Liver (tissue), 9 donors: ENCODE results near the gene IFT20. TPM values are rescaled to one million over a fixed set of nuclear protein-coding genes. Genes with fewer than 3 reads are reported as not detected.

Experiments used
- DNase-seq: peaks from one replicate; pipeline ENCODE4 v3.0.0-alpha.2; 2017; ENCODE audit warnings: low spot score
- H3K27ac ChIP-seq, 2 donors: one replicate each; pipeline ENCODE4 v1.7.0; 2013; ENCODE audit warnings: inconsistent platforms in 2 of 2, low read length in 2 of 2, control low read depth in 1 of 2, low read depth in 1 of 2, mild to moderate bottlenecking in 1 of 2
- H3K27me3 ChIP-seq, 4 donors: one replicate each; pipeline versions ENCODE4 v1.6.1 to v1.7.0; 2013; ENCODE audit warnings: low read length in 3 of 4, inconsistent platforms in 1 of 4, mild to moderate bottlenecking in 1 of 4, moderate library complexity in 1 of 4; ENCODE audit not compliant: control insufficient read depth in 4 of 4, insufficient read depth in 4 of 4
- H3K36me3 ChIP-seq, 4 donors: one replicate each; pipeline versions ENCODE4 v1.6.1 to v1.7.0; 2013; ENCODE audit warnings: low read length in 3 of 4, mild to moderate bottlenecking in 3 of 4, low read depth in 1 of 4, moderate library complexity in 1 of 4; ENCODE audit not compliant: control insufficient read depth in 4 of 4, insufficient read depth in 3 of 4
- H3K4me1 ChIP-seq, 4 donors: one replicate each; pipeline versions ENCODE4 v1.6.1 to v1.7.0; 2013; ENCODE audit warnings: low read length in 3 of 4, mild to moderate bottlenecking in 3 of 4, moderate library complexity in 1 of 4; ENCODE audit not compliant: control insufficient read depth in 4 of 4, insufficient read depth in 4 of 4
- H3K4me3 ChIP-seq, 3 donors: one replicate each; pipeline versions ENCODE4 v1.6.1 to v1.7.0; 2013; ENCODE audit warnings: low read length in 3 of 3, control low read depth in 1 of 3, low read depth in 1 of 3, mild to moderate bottlenecking in 1 of 3
- H3K9ac ChIP-seq, 2 donors: one replicate each; pipeline ENCODE4 v1.7.0; 2013; ENCODE audit warnings: low read length in 2 of 2, mild to moderate bottlenecking in 2 of 2, moderate library complexity in 2 of 2, control low read depth in 1 of 2, low read depth in 1 of 2
- H3K9me3 ChIP-seq, 4 donors: one replicate each; pipeline versions ENCODE4 v1.6.1 to v1.7.0; 2013; ENCODE audit warnings: low read length in 3 of 4; ENCODE audit not compliant: control insufficient read depth in 4 of 4
- FOXA1 ChIP-seq: IDR thresholded peaks from 2 replicates; pipeline ENCODE4 v1.6.1; 2016; ENCODE audit warnings: antibody characterized with exemption
- FOXA2 ChIP-seq: IDR thresholded peaks from 2 replicates; pipeline ENCODE4 v1.6.1; 2016; ENCODE audit warnings: antibody characterized with exemption
- HNF4A ChIP-seq, 2 donors: conservative IDR thresholded peaks; 2 replicates each; pipeline ENCODE4 v1.6.1; 2016; ENCODE audit warnings: antibody characterized with exemption in 2 of 2, mild to moderate bottlenecking in 2 of 2
- HNF4G ChIP-seq: IDR thresholded peaks from 2 replicates; pipeline ENCODE4 v1.6.1; 2016; ENCODE audit warnings: antibody characterized with exemption
- JUND ChIP-seq, 2 donors: IDR thresholded peaks; 2 replicates each; pipeline ENCODE4 v1.6.1; 2016; ENCODE audit warnings: antibody characterized with exemption in 2 of 2
- RAD21 ChIP-seq, 2 donors: IDR thresholded peaks; 2 replicates each; pipeline ENCODE4 v1.6.1; 2016; ENCODE audit warnings: antibody characterized with exemption in 2 of 2, mild to moderate bottlenecking in 2 of 2
- RXRA ChIP-seq, 2 donors: IDR thresholded peaks; 2 replicates each; pipeline ENCODE4 v1.6.1; 2017 to 2018; ENCODE audit warnings: antibody characterized with exemption in 2 of 2, mild to moderate bottlenecking in 1 of 2
- WGBS: extraction: QIAGEN DNeasy Blood & Tissue Kit; methylation state at CpG from one replicate; pipeline ENCODE4 v1.1.7; 2013; 5-methylcytosine and 5-hydroxymethylcytosine counted together
- polyA plus RNA-seq, 2 donors: library from polyadenylated mRNA; stranded (reverse) in 1 of 2; unstranded in 1 of 2; fragments of 200-250 nt in 1 of 2; fragments of >200 nt in 1 of 2; fragmentation: Nextera tagmentation in 1 of 2; extraction: Ambion mirVana in 1 of 2; gene quantifications; one replicate each; pipeline versions ENCODE4 v1.2.1 to v1.2.3, GENCODE V29; 2013 to 2015
- total RNA-seq, 2 donors: library from RNA; depleted of rRNA; stranded (reverse); fragments of >200 nt; gene quantifications; one replicate each; pipeline ENCODE4 v1.2.3, GENCODE V29; 2014
- TF ChIP-seq, protein P1 (sequence below): IDR thresholded peaks from 2 replicates; pipeline ENCODE4 v1.6.1; 2016; ENCODE audit warnings: antibody characterized with exemption, mild to moderate bottlenecking
- TF ChIP-seq, protein P2 (sequence below): IDR thresholded peaks from 2 replicates; pipeline ENCODE4 v1.6.1; 2016; ENCODE audit warnings: antibody characterized with exemption
- donor health status: healthy.
- donor health status: healthy.
- donor health status: healthy.
- donor health status: healthy.
- donor health status: healthy.

Gene IFT20
- total and polyA plus RNA-seq, 4 donors: 15.5 to 37.1 (median 24.7) TPM

DNA sequence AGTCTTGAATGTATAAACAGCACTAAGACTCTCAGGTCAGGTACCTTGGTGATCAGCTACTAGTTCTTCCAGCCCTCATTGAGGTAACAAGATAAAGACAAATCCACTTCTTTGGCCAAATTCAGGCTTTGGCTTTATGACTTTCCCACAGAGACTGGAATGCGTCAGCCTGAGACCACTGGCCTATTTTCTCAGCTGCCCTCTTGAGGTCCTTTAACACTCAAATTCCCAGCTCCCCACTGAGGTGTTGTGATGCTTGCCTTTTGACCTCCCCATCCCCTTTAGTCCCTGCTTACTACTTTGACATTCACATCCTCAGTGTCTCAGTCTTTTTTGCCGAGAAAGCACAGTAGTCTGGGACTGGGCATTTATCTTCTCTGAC is 10.9 kb upstream of the IFT20 start:
- H3K36me3 ChIP-seq: peaks cover 15 to 60% (median 46%) of the 10 kb centered on the region in 4 donors
- H3K9me3 ChIP-seq: no peaks in the 10 kb centered on the region
- H3K27ac ChIP-seq: peak overlapping the region; percentile 57 to 89
- H3K27me3 ChIP-seq: no peaks in the 10 kb centered on the region
- TF ChIP-seq HNF4G (no peak), HNF4A (conservative IDR thresholded peaks at IDR 0.05) (no peak), RAD21 (IDR thresholded peaks at IDR 0.05) (no peak), JUND (IDR thresholded peaks at IDR 0.05) (peak in 1 of 2 donors; percentile 10), FOXA2 (no peak), FOXA1 (no peak)
- TF ChIP-seq, protein P1, sequence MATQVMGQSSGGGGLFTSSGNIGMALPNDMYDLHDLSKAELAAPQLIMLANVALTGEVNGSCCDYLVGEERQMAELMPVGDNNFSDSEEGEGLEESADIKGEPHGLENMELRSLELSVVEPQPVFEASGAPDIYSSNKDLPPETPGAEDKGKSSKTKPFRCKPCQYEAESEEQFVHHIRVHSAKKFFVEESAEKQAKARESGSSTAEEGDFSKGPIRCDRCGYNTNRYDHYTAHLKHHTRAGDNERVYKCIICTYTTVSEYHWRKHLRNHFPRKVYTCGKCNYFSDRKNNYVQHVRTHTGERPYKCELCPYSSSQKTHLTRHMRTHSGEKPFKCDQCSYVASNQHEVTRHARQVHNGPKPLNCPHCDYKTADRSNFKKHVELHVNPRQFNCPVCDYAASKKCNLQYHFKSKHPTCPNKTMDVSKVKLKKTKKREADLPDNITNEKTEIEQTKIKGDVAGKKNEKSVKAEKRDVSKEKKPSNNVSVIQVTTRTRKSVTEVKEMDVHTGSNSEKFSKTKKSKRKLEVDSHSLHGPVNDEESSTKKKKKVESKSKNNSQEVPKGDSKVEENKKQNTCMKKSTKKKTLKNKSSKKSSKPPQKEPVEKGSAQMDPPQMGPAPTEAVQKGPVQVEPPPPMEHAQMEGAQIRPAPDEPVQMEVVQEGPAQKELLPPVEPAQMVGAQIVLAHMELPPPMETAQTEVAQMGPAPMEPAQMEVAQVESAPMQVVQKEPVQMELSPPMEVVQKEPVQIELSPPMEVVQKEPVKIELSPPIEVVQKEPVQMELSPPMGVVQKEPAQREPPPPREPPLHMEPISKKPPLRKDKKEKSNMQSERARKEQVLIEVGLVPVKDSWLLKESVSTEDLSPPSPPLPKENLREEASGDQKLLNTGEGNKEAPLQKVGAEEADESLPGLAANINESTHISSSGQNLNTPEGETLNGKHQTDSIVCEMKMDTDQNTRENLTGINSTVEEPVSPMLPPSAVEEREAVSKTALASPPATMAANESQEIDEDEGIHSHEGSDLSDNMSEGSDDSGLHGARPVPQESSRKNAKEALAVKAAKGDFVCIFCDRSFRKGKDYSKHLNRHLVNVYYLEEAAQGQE: no peak
- no peak for DNase-seq
- peak overlapping the region in 1 of 2 donors; percentile 77 for H3K9ac ChIP-seq
- peaks cover 23 to 69% (median 56%) of the 10 kb centered on the region in 4 donors for H3K4me1 ChIP-seq
- peak overlapping the region in 2 of 3 donors; percentile 15 to 51 for H3K4me3 ChIP-seq
- 38% methylated on average over 2 of the region's 2 CpGs for WGBS

GRCh38 chr17:28345419-28346198 is 10.3 kb upstream of the IFT20 start:
- Histone ChIP-seq H3K36me3 (peaks cover 15 to 58% (median 46%) of the 10 kb centered on the region in 4 donors), H3K9ac (peak overlapping the region in 1 of 2 donors; percentile 77), H3K27me3 (no peaks in the 10 kb centered on the region), H3K27ac (peak overlapping the region; percentile 57 to 89), H3K9me3 (no peaks in the 10 kb centered on the region), H3K4me1 (peaks cover 23 to 69% (median 56%) of the 10 kb centered on the region in 4 donors), H3K4me3 (peak overlapping the region in 2 of 3 donors; percentile 15 to 51)
- TF ChIP-seq, protein P1: no peak
- TF ChIP-seq RXRA (IDR thresholded peaks at IDR 0.05) (peak; percentile 5 to 44), HNF4G (no peak), JUND (IDR thresholded peaks at IDR 0.05) (peak in 1 of 2 donors; percentile 31), HNF4A (conservative IDR thresholded peaks at IDR 0.05) (peak in 1 of 2 donors; percentile 12)
- TF ChIP-seq, protein P2, sequence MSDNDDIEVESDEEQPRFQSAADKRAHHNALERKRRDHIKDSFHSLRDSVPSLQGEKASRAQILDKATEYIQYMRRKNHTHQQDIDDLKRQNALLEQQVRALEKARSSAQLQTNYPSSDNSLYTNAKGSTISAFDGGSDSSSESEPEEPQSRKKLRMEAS: peak; percentile 44
- 30% methylated on average over 13 of the region's 13 CpGs for WGBS
- no peak for DNase-seq
